Epithelial cell of esophagus (primary cell): ENCODE results near the gene MISP.
"Not testable (repeated sequence)": the region's sequence is repeated elsewhere in the genome, so short reads cannot be mapped to it uniquely, and the experiment has no call there.

Experiments
- DNase-seq: peaks from one replicate; pipeline ENCODE4 v3.0.0; 2010; ENCODE audit warnings: low read depth
- H3K4me3 ChIP-seq: 2 replicates; pipeline ENCODE4 v1.5.1; 2011; ENCODE audit warnings: mild to moderate bottlenecking, low read length, control low read depth
- CTCF ChIP-seq: IDR thresholded peaks from 2 replicates; pipeline ENCODE4 v1.5.1; 2011; ENCODE audit warnings: low read depth, mild to moderate bottlenecking, low read length, control low read depth, inconsistent platforms; ENCODE audit not compliant: insufficient read depth; ENCODE audit errors: missing control alignments

MISP gene

GRCh38 chr19:750640-751423, at the start of gene MISP:
Gene MISP, plus strand, starts transcription at chr19:751112. Its CDS starts 5,835 bp downstream, at chr19:756947.
- TF ChIP-seq CTCF: no peak
- peak within 1 kb of the TSS; percentile 69 for H3K4me3 ChIP-seq
- peak; percentile 77 for DNase-seq

GRCh38 chr19:702847-703246, 48.1 kb upstream of the MISP start:
- not testable (repeated sequence) for DNase-seq, H3K4me3 ChIP-seq

- H3K4me3 ChIP-seq: no peak overlapping the region
- DNase-seq: no peak
- no peak for TF ChIP-seq CTCF
Observed at GRCh38 chr19:703329-703650, 47.6 kb upstream of the MISP start.

GRCh38 chr19:703651-704446, 47.1 kb upstream of the MISP start:
- peak; percentile 57 for DNase-seq
- H3K4me3 ChIP-seq: no peak overlapping the region
- no peak for TF ChIP-seq CTCF

- no peak for DNase-seq
- no peak overlapping the region for H3K4me3 ChIP-seq
- no peak for TF ChIP-seq CTCF
Observed at GRCh38 chr19:704447-704741, 46.5 kb upstream of the MISP start.

- TF ChIP-seq CTCF: no peak
- peak within 1 kb of the TSS; percentile 16 for H3K4me3 ChIP-seq
- no peak for DNase-seq
Observed at GRCh38 chr19:708154-709143, 42.5 kb upstream of the MISP start, which contains the start of gene PALM. Gene PALM, plus strand, starts transcription at chr19:708935. Its CDS starts 212 bp downstream, at chr19:709147.
